Measurements from ENCODE around the gene KRT86. TPM values are rescaled to one million over a fixed set of nuclear protein-coding genes. Genes with fewer than 3 reads are reported as not detected.

KRT86 gene
- total RNA-seq, 1 donor from 2014 or later: not detected

GRCh38 chr12:52319097-52319496, 44.7 kb downstream of the KRT86 start:
- no peak overlapping the region for H3K9ac ChIP-seq
- H3K9me3 Mint-ChIP-seq: no peaks in the 10 kb centered on the region
- H3K4me3 Mint-ChIP-seq: no peak overlapping the region
- no peaks in the 10 kb centered on the region for H3K36me3 Mint-ChIP-seq
- no peaks in the 10 kb centered on the region for H3K36me3 ChIP-seq
- H4K20me1 ChIP-seq (ENCODE audit: low read depth): no peaks in the 10 kb centered on the region
- no peaks in the 10 kb centered on the region for H3K79me2 ChIP-seq (ENCODE audit: low read depth)
- H3K4me3 ChIP-seq: no peak overlapping the region
- no peaks in the 10 kb centered on the region for H3K27me3 ChIP-seq
- H3K4me1 ChIP-seq: peaks cover 6% of the 10 kb centered on the region
- no peaks in the 10 kb centered on the region for H3K4me1 Mint-ChIP-seq
- TF ChIP-seq EZH2 (IDR thresholded peaks at IDR 0.05): no peak
- no peak for TF ChIP-seq EZH2phosphoT487 (IDR thresholded peaks at IDR 0.05)
- TF ChIP-seq CTCF (IDR thresholded peaks at IDR 0.05): no peak
- H3K27me3 Mint-ChIP-seq (ENCODE audit: insufficient read depth, low read depth): peaks cover 6% of the 10 kb centered on the region
- no peaks in the 10 kb centered on the region for H3K9me3 ChIP-seq (ENCODE audit: low read depth)
- DNase-seq (ENCODE audit: low spot score): no peak
- H2AFZ ChIP-seq (replicated peaks): no peak overlapping the region
- H3K4me2 ChIP-seq: no peak overlapping the region
- no peak overlapping the region for H3K27ac Mint-ChIP-seq
- no peak overlapping the region for H3K27ac ChIP-seq
- no peaks in the 10 kb centered on the region for H3F3A ChIP-seq (ENCODE audit: low read depth)

GRCh38 chr12:52320784-52321400, 46.4 kb downstream of the KRT86 start, which contains the start of gene KRT83:
KRT83 (minus strand) TSS chr12:52321398; CDS start chr12:52321335, 63 bp downstream.
- Histone ChIP-seq H3K27ac (no peak within 1 kb of the TSS), H3K4me2 (no peak within 1 kb of the TSS), H2AFZ (replicated peaks) (no peak within 1 kb of the TSS), H3K27me3 (no peaks in the 10 kb centered on the region), H3K9ac (no peak within 1 kb of the TSS), H3K79me2 (ENCODE audit: low read depth) (no peaks in the 10 kb centered on the region), H4K20me1 (ENCODE audit: low read depth) (no peaks in the 10 kb centered on the region), H3K4me3 (no peak within 1 kb of the TSS), H3K9me3 (ENCODE audit: low read depth) (no peaks in the 10 kb centered on the region), H3F3A (ENCODE audit: low read depth) (no peaks in the 10 kb centered on the region), H3K4me1 (peaks cover 6% of the 10 kb centered on the region), H3K36me3 (no peaks in the 10 kb centered on the region)
- DNase-seq (ENCODE audit: low spot score): no peak
- H3K9me3 Mint-ChIP-seq: no peaks in the 10 kb centered on the region
- peaks cover 8% of the 10 kb centered on the region for H3K27me3 Mint-ChIP-seq (ENCODE audit: insufficient read depth, low read depth)
- H3K36me3 Mint-ChIP-seq: no peaks in the 10 kb centered on the region
- H3K27ac Mint-ChIP-seq: no peak within 1 kb of the TSS
- TF ChIP-seq EZH2phosphoT487 (IDR thresholded peaks at IDR 0.05) (no peak), EZH2 (IDR thresholded peaks at IDR 0.05) (no peak), CTCF (IDR thresholded peaks at IDR 0.05) (no peak)
- no peak within 1 kb of the TSS for H3K4me3 Mint-ChIP-seq
- no peaks in the 10 kb centered on the region for H3K4me1 Mint-ChIP-seq

GRCh38 chr12:52321418-52321817, 47.0 kb downstream of the KRT86 start:
- H3K4me1 Mint-ChIP-seq: no peaks in the 10 kb centered on the region
- H3K9ac ChIP-seq: no peak overlapping the region
- H3K4me3 ChIP-seq: no peak overlapping the region
- no peaks in the 10 kb centered on the region for H3K9me3 ChIP-seq (ENCODE audit: low read depth)
- DNase-seq (ENCODE audit: low spot score): no peak
- no peaks in the 10 kb centered on the region for H3F3A ChIP-seq (ENCODE audit: low read depth)
- H3K79me2 ChIP-seq (ENCODE audit: low read depth): no peaks in the 10 kb centered on the region
- H3K36me3 Mint-ChIP-seq: no peaks in the 10 kb centered on the region
- no peak overlapping the region for H3K4me2 ChIP-seq
- no peaks in the 10 kb centered on the region for H3K9me3 Mint-ChIP-seq
- TF ChIP-seq EZH2 (IDR thresholded peaks at IDR 0.05) (no peak), EZH2phosphoT487 (IDR thresholded peaks at IDR 0.05) (no peak), CTCF (IDR thresholded peaks at IDR 0.05) (no peak)
- H3K36me3 ChIP-seq: no peaks in the 10 kb centered on the region
- H3K27me3 Mint-ChIP-seq (ENCODE audit: insufficient read depth, low read depth): peaks cover 8% of the 10 kb centered on the region
- no peak overlapping the region for H3K27ac ChIP-seq
- no peak overlapping the region for H3K4me3 Mint-ChIP-seq
- no peaks in the 10 kb centered on the region for H4K20me1 ChIP-seq (ENCODE audit: low read depth)
- no peak overlapping the region for H3K27ac Mint-ChIP-seq
- no peaks in the 10 kb centered on the region for H3K27me3 ChIP-seq
- H2AFZ ChIP-seq (replicated peaks): no peak overlapping the region
- H3K4me1 ChIP-seq: peaks cover 6% of the 10 kb centered on the region
